GM19463 (cell line): ENCODE data around the gene OR6T1.

Source experiments
- ATAC-seq: cut with Tn5 transposase; IDR thresholded peaks from one replicate; pipeline ENCODE4 v1.9.1; 2021; ENCODE audit warnings: mild to moderate bottlenecking, moderate library complexity; ENCODE audit not compliant: unreplicated experiment

Gene OR6T1, protein sequence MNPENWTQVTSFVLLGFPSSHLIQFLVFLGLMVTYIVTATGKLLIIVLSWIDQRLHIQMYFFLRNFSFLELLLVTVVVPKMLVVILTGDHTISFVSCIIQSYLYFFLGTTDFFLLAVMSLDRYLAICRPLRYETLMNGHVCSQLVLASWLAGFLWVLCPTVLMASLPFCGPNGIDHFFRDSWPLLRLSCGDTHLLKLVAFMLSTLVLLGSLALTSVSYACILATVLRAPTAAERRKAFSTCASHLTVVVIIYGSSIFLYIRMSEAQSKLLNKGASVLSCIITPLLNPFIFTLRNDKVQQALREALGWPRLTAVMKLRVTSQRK

DNA sequence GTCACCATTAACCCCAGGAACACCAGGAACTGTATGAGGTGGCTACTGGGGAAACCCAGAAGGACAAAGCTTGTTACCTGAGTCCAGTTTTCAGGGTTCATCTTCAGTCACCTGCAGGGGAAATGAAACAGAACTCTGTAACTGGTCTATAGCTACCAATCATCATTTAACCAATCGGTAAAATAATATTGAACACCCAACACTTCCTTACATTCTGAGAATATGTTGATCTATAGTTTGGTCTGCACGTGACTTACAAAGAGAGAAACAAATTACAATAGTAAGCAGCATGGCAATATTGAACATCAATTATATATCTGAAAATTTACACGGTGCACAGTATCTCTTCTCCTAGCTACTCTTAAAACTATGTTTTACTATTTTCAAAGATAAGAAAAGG is at the start of gene OR6T1:
Gene OR6T1 (minus strand): TSS at position 101 of the 400 bp plus-strand sequence. CDS start 0 bp downstream, at position 101.
- no peak for ATAC-seq

DNA sequence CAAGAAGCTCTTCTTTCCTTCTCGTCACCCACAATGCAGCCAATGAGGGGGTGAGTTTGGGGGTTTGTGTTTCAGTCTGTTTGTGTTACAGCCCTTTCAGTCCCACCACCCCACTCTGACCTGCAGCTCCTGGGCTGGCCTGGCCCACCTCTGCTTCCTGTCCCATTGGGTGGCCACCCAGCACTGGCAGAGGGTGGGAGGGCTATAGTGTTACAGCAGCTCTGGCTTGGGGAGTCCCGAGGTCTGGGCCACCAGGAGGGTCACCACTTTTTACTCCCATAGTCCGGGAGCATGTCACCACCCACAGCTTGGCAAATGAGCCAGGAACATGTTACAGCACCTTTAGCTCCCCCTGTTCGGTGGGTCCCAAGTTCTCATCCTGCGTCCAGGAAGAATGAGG is 35.7 kb upstream of the OR6T1 start:
- no peak for ATAC-seq

DNA sequence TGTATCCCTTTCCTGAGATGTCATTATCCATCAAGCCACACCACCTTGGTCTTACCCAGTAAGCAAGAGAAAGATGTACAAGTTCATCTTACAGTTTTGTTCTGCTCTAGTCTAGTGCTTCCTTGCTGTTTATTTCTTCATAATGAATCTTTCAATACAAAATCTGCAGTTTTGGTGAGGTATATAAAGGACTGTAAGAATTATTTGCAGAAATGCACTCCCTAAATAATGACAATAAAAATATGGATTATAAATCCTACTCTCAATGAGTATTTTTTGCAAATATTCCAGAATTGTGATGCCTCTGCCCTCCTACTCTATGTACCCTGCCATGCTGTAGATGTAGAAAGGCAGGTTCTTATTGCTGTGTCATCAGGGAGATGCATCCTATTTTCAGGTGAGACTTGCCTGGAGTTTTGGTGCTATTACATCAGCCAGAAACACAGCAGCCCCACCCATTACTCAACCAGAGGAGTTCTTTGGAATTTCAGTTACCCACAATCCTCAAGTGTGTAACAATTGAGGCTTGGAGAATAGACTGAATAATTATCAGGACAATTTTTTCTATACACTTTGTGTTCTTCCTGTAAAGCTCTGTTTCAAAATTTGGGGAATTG is 34.2 kb upstream of the OR6T1 start, which contains the start of gene OR10S1:
Gene OR10S1 (minus strand): TSS at position 51 of the 617 bp plus-strand sequence. CDS start 117 bp downstream, outside the sequence.
- no peak for ATAC-seq

DNA sequence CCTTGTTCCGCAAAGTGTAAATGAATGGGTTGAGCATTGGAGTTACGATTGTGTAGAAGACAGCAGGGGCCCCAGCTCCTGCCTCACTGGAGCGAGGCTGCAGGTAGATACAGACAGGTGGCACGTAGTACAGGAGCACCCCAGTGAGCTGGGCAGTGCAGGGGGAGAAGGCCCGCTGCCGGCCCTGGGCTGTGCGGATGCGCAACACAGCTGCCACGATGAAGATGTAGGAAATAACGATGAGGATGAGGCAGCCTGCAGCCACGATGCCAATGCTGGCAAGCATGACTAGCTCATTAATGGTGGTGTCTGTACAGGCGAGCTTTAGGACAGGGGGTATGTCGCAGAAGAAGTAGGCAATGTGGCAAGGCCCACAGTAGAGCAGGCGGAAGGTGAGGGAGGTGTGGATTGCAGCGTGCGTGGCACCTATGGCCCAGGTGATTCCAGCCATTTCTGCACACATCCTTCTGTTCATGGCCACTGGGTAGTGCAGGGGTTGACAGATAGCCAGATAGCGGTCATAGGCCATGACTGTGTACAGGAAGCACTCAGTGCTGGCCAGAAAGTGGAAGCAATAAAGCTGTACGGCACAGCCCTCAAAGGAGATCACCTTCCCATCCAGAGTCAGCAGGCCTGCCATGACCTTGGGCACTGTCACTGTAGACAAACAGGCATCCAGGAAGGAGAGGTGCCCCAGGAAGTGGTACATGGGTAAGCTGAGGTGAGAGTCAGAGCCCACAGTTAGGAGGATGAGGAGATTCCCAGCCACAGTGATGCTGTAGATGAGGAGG is 33.3 kb upstream of the OR6T1 start:
- ATAC-seq: no peak

DNA sequence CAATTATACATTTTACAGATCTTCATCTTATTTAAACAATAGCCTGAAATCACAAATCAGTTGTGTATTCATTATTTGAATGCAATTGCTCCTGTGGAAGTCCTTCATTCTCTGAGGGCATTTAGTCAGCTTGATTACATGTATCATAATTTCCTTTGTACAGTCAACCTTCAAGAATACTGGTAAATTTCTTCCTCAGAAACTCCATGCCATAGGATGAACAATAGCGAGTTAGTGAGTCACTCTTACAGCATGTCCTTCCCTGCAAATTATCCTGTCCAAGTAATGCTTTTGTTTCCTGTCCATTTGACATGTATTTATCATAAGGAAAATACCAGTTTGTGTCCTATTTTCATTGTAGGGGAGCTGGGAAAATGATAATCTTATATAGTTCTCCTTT is 30.2 kb upstream of the OR6T1 start:
- ATAC-seq: no peak

DNA sequence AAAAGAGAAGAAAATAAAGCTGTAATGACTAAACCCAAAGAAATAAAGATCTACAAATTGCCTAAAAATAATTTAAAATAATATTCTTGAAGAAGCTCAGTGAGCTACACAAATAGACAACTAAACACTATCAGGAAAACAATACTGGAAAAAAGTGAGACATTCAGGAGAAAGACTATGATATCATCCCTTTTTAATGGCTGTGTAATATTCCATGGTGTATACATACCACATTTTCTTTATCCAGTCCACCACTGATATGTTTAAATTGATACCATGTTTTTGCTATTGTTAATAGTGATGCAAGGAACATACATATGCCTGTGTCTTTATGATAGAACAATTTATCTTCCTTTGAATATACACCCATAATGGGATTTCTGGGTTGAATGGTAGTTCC is 13.1 kb upstream of the OR6T1 start:
- ATAC-seq: no peak

DNA sequence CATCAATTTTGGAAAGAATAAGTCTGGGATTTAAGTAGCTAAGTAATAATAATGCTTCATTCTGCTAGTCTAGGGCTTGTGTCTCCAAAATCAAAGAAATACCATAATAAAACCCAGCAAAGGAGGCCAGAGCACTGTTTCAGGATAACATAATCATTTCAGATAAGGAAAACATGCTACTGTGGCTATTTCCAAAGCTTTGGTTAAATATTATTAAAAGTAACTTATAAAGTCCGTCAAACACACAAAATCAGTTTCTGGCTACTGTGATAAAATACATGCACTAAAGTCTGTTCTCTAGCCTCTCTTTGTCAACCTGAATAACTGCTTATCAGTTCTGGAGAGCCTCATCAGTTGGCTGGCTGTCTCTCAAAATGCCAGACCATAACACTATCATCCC is 1.5 kb upstream of the OR6T1 start:
- ATAC-seq: no peak

DNA sequence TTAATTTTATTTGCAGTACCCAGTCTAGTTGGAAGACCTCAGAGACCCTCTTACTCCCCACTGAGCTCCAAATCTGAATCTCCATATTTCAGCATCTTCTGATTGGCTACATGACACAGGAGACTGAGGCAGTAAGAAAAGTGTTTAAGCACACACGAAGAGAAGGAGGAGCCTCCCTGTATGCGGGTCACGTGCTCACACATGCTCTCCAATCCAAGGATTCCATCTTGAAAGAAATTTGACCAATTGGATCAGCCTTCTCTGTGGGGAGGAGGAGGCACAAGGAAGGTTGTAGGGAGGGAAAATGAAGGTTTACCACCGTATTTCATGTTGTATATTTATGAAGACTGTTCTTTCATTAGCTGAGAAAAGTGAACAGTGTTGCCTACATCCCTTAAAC is 1.2 kb downstream of the OR6T1 start:
- ATAC-seq: no peak

DNA sequence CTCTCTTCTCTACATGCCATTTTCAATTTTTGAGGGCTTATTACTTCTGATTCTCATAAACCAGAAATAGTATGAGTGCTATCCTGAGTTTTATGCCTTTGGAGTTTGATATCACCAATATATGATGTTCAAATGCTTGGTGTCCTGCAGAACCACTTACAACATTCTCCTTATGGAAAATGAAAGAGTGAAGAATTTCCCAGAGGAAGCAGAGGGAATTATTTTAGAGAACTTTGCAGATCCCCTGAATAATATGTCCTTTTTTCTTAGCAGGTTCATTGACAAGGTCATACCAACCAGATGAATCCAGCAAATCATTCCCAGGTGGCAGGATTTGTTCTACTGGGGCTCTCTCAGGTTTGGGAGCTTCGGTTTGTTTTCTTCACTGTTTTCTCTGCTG is 4.3 kb downstream of the OR6T1 start, which contains the start of gene OR4D5:
Gene OR4D5 (plus strand): TSS at position 301 of the 400 bp plus-strand sequence. CDS start 0 bp downstream, at position 301.
- ATAC-seq: no peak

DNA sequence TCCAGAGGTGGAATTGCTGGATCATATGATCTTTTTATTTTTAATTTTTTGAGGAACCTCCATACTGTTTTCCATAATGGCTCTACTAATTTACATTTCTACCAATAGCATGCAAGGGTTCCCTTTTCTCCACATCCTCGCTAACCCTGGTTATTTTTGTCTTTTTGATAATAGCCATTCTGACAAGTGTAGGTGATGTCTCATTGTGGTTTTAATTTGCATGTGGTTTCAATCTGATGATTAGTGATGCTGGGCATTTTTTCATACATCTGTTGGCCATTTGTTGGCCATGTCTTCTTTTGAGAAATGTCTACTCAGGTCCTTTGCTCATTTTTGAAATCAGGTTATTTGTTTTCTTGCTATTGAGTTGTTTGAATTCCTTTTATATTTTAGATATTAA is 19.6 kb downstream of the OR6T1 start:
- ATAC-seq: no peak

DNA sequence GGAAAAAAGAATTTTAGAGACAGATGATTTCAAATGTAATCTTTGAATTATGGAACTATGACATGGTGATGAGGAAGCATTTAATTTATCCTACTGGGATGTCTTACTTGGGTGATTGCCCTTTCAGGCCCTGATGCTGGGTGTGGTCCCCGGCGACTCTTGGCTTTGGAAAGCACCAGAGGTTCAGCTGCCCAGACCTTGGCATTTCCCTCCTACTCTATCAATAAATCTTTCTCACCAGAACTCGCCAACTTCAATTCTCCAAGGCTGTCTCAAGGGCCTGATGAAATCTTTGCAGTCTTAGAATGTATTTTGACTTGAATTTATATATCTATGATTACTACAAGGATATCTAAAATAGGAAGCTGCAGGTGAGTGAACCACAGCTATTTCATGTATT is 22.7 kb downstream of the OR6T1 start:
- no peak for ATAC-seq

DNA sequence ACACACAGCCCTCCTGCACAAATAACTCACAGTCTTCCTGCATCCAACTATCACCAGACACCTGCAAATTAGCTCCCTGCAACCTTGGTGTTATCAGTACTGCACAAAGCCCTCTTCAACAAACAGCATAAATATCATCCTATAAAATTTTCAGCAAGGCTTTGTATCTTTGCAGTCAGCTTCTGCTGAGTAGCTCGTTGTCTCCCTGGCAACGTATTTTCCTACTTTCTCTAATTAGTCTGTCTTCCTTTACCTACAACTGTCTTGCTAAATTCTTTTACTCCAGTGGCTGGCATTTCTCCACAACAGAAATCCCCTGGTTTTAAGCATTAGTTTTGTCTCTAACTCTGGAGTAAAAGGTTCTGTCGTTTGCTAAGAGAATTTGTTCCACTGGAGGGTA is 37.8 kb downstream of the OR6T1 start:
- ATAC-seq: no peak

DNA sequence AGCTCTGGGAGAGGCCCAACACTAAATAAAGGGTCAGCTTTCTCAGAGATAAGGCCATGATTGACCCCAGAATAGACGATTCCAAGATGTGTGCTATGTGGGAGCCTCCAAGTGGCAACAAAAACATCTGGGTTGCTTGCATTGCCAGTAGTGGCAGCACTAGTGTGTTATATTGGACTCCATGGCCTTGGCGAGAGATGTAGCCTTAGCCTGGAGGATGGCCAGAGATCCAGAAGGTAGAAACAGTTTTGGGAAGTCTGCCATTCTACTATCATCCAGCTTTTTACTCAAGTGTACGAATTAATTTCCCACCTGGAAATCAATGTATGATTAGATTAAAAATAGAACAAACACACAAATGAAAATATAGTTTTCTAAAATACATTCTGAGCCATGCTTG is 38.7 kb downstream of the OR6T1 start:
- no peak for ATAC-seq

DNA sequence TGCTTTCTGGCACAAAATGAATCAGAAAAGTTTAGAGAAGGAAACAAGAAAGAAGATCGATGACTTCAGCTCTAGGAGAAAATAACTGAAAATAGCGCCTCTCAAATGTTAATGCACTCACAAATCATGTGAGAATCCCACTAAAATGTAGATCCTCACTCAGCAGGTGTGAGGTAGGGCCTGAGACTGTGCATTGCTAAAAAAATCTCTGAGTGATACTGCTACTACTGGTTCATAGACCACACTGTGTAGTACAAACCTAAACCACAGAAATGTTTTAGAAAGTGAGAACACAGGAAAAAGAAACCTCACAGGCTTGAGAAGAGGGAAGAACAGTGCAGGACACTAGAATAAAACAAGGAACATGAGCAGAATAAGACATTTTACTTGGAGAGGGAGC is 39.7 kb downstream of the OR6T1 start:
- ATAC-seq: peak; percentile 53

DNA sequence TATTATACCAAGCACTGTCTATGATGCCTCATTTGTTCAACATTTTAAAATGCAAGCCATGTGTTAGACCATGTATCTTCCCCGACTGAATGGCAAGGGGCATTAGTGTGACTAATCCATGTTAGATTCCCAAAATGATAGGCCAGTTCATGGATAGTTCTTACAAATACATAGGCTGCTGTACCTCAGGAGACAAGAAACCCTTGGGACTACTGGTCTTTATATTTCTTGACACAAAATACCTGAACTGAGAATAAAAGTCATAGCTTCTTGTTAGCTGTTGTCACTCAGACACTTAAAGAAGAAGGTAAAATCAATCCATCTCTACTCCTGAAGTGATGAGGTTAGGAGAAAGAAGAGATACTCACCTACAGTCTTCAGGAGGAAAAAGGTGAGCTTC is 41.8 kb downstream of the OR6T1 start, which contains the start of gene OR8D4:
Gene OR8D4 (plus strand): TSS at position 301 of the 400 bp plus-strand sequence. CDS start 4,265 bp downstream, outside the sequence.
- no peak for ATAC-seq

DNA sequence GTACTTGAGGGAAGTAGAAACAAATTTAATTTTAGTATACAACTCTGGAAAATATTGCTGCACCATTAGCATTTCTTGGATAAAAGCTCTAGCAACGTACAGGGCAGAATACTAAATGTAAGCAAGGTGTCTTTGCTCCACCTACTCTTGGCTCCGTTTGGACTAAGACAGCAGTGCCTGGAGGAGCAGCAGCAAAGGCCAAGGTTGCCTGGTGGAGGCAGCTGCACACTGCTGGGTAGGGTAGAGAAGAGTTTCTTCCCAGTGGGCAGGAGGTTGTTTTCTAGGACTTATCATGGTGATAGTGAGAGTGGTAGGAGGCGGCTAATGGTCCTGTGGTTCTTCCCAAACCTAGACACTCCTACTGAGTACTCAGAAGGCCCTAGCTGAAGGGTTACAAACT is 43.8 kb downstream of the OR6T1 start:
- no peak for ATAC-seq
